ENCODE measurements around the gene TMEM158.

Gene TMEM158

GRCh38 chr3:45186871-45187270 lies 39.2 kb downstream of the TMEM158 start:
- H3K27me3 ChIP-seq, result no peaks in the 10 kb centered on the region
- TF ChIP-seq Cebpa-rat (IDR thresholded peaks at IDR 0.05), result no peak

GRCh38 chr3:45185461-45185860 lies 40.6 kb downstream of the TMEM158 start:
- no peaks in the 10 kb centered on the region for H3K36me3 ChIP-seq
- peaks cover 0 to 31% (median 13%) of the 10 kb centered on the region in 10 experiments; a peak in 18 of 20 replicates for H3K4me1 ChIP-seq
- no peaks in the 10 kb centered on the region for H3K27me3 ChIP-seq
- H3K27ac ChIP-seq, result no peak overlapping the region
- H3K4me3 ChIP-seq, result no peak overlapping the region
- H4K20me1 ChIP-seq, result no peaks in the 10 kb centered on the region
- no peak overlapping the region for H3K9ac ChIP-seq
- H3K9me3 ChIP-seq (replicated peaks in 1 of 11), result no peaks in the 10 kb centered on the region
- H3K4me2 ChIP-seq, result no peak overlapping the region
- no peak for TF ChIP-seq Cebpa-rat (IDR thresholded peaks at IDR 0.05)

More at GRCh38 chr3:45186871-45187270, 39.2 kb downstream of the TMEM158 start:
- no peak overlapping the region for H3K4me3 ChIP-seq
- H3K9me3 ChIP-seq (replicated peaks in 1 of 11), result no peaks in the 10 kb centered on the region
- no peaks in the 10 kb centered on the region for H3K36me3 ChIP-seq
- peaks cover 0 to 37% (median 11%) of the 10 kb centered on the region in 10 experiments; a peak in 18 of 20 replicates for H3K4me1 ChIP-seq
- H3K9ac ChIP-seq, result no peak overlapping the region
- H3K4me2 ChIP-seq, result 0 out of 22 replicates have a peak overlapping the region, but pooled peaks of 1 of the 11 experiments have one; percentile 3
- no peaks in the 10 kb centered on the region for H4K20me1 ChIP-seq
- no peak overlapping the region for H3K27ac ChIP-seq

GRCh38 chr3:45185052-45185451 lies 41.0 kb downstream of the TMEM158 start:
- no peak overlapping the region for H3K4me2 ChIP-seq
- TF ChIP-seq Cebpa-rat (IDR thresholded peaks at IDR 0.05), result no peak
- H3K9ac ChIP-seq, result no peak overlapping the region
- no peaks in the 10 kb centered on the region for H3K27me3 ChIP-seq
- peaks cover 0 to 31% (median 13%) of the 10 kb centered on the region in 10 experiments; a peak in 18 of 20 replicates for H3K4me1 ChIP-seq
- H4K20me1 ChIP-seq, result no peaks in the 10 kb centered on the region
- no peaks in the 10 kb centered on the region for H3K36me3 ChIP-seq
- no peak overlapping the region for H3K27ac ChIP-seq
- no peaks in the 10 kb centered on the region for H3K9me3 ChIP-seq (replicated peaks in 1 of 11)
- no peak overlapping the region for H3K4me3 ChIP-seq

GRCh38 chr3:45183872-45184262 lies 42.2 kb downstream of the TMEM158 start:
- H3K27ac ChIP-seq, result peak overlapping the region in 1 of 11 experiments; percentile 30; a peak in 1 of 22 replicates
- H4K20me1 ChIP-seq, result no peaks in the 10 kb centered on the region
- no peak for TF ChIP-seq Cebpa-rat (IDR thresholded peaks at IDR 0.05)
- no peak overlapping the region for H3K4me2 ChIP-seq
- H3K9ac ChIP-seq, result no peak overlapping the region
- H3K36me3 ChIP-seq, result no peaks in the 10 kb centered on the region
- H3K27me3 ChIP-seq, result no peaks in the 10 kb centered on the region
- no peaks in the 10 kb centered on the region for H3K9me3 ChIP-seq (replicated peaks in 1 of 11)
- H3K4me3 ChIP-seq, result no peak overlapping the region
- peaks cover 8 to 29% (median 21%) of the 10 kb centered on the region in 10 experiments for H3K4me1 ChIP-seq

- H3K4me3 ChIP-seq, result no peak overlapping the region
- H3K27me3 ChIP-seq, result no peaks in the 10 kb centered on the region
- H3K27ac ChIP-seq, result peak overlapping the region in 3 of 11 experiments; percentile 11 to 30 (median 11); a peak in 4 of 22 replicates
- H3K4me2 ChIP-seq, result peak overlapping the region in 9 of 11 experiments; percentile 17 to 75 (median 55); a peak in 16 of 22 replicates
- H3K4me1 ChIP-seq, result peaks cover 10 to 24% (median 21%) of the 10 kb centered on the region in 10 experiments
- no peak overlapping the region; a peak in 1 of 22 replicates for H3K9ac ChIP-seq
- no peaks in the 10 kb centered on the region for H3K36me3 ChIP-seq
- no peaks in the 10 kb centered on the region for H3K9me3 ChIP-seq (replicated peaks in 1 of 11)
- no peak for TF ChIP-seq Cebpa-rat (IDR thresholded peaks at IDR 0.05)
- no peaks in the 10 kb centered on the region for H4K20me1 ChIP-seq
Measured at GRCh38 chr3:45182915-45183871, 42.9 kb downstream of the TMEM158 start.

- peak overlapping the region in 3 of 11 experiments; percentile 15 to 36 (median 23); a peak in 2 of 22 replicates for H3K4me2 ChIP-seq
- no peaks in the 10 kb centered on the region for H3K9me3 ChIP-seq (replicated peaks in 1 of 11)
- TF ChIP-seq Cebpa-rat (IDR thresholded peaks at IDR 0.05), result no peak
- no peak overlapping the region for H3K27ac ChIP-seq
- H4K20me1 ChIP-seq, result no peaks in the 10 kb centered on the region
- peaks cover 10 to 22% (median 18%) of the 10 kb centered on the region in 10 experiments for H3K4me1 ChIP-seq
- no peaks in the 10 kb centered on the region for H3K27me3 ChIP-seq
- H3K9ac ChIP-seq, result no peak overlapping the region
- H3K4me3 ChIP-seq, result no peak overlapping the region
- no peaks in the 10 kb centered on the region for H3K36me3 ChIP-seq
Measured at GRCh38 chr3:45181496-45181895, 44.6 kb downstream of the TMEM158 start.

GRCh38 chr3:45180899-45181298 lies 45.2 kb downstream of the TMEM158 start:
- Histone ChIP-seq H3K27ac (no peak overlapping the region), H3K4me1 (peaks cover 10 to 22% (median 18%) of the 10 kb centered on the region in 10 experiments), H3K9ac (peak overlapping the region in 1 of 11 experiments; percentile 42; a peak in 1 of 22 replicates), H3K4me3 (no peak overlapping the region), H4K20me1 (no peaks in the 10 kb centered on the region), H3K9me3 (replicated peaks in 1 of 11) (no peaks in the 10 kb centered on the region), H3K27me3 (no peaks in the 10 kb centered on the region), H3K36me3 (no peaks in the 10 kb centered on the region), H3K4me2 (no peak overlapping the region; a peak in 1 of 22 replicates)
- no peak for TF ChIP-seq Cebpa-rat (IDR thresholded peaks at IDR 0.05)

- Histone ChIP-seq H3K4me1 (peaks cover 10 to 22% (median 18%) of the 10 kb centered on the region in 10 experiments), H3K4me2 (no peak overlapping the region)
Measured at GRCh38 chr3:45180051-45180450, 46.0 kb downstream of the TMEM158 start.

GRCh38 chr3:45179163-45179562 lies 46.9 kb downstream of the TMEM158 start:
- H4K20me1 ChIP-seq, result no peaks in the 10 kb centered on the region
- no peaks in the 10 kb centered on the region for H3K36me3 ChIP-seq
- TF ChIP-seq Cebpa-rat (IDR thresholded peaks at IDR 0.05), result no peak
- H3K27me3 ChIP-seq, result no peaks in the 10 kb centered on the region
- H3K4me2 ChIP-seq, result peak overlapping the region in 8 of 11 experiments; percentile 1 to 42 (median 22); a peak in 7 of 22 replicates
- peaks cover 10 to 22% (median 19%) of the 10 kb centered on the region in 10 experiments for H3K4me1 ChIP-seq
- H3K9ac ChIP-seq, result no peak overlapping the region
- H3K9me3 ChIP-seq (replicated peaks in 1 of 11), result no peaks in the 10 kb centered on the region
- H3K27ac ChIP-seq, result no peak overlapping the region
- H3K4me3 ChIP-seq, result no peak overlapping the region

More at GRCh38 chr3:45180051-45180450, 46.0 kb downstream of the TMEM158 start:
- TF ChIP-seq Cebpa-rat (IDR thresholded peaks at IDR 0.05), result no peak
- H3K9ac ChIP-seq, result no peak overlapping the region
- no peaks in the 10 kb centered on the region for H3K27me3 ChIP-seq
- H3K9me3 ChIP-seq (replicated peaks in 1 of 11), result no peaks in the 10 kb centered on the region
- H3K36me3 ChIP-seq, result no peaks in the 10 kb centered on the region
- no peak overlapping the region for H3K4me3 ChIP-seq
- no peaks in the 10 kb centered on the region for H4K20me1 ChIP-seq
- H3K27ac ChIP-seq, result no peak overlapping the region
